EL (cell line): Measurements from ENCODE around the gene PWP2.
"Not testable (repeated sequence)": the region's sequence is repeated elsewhere in the genome, so short reads cannot be mapped to it uniquely, and the experiment has no call there.

Experiments used
- DNase-seq: peaks from one replicate; pipeline ENCODE4 v3.0.0-alpha.2; 2016

The PWP2 gene

GRCh38 chr21:44083631-44084291 is 23.4 kb upstream of the PWP2 start:
- DNase-seq, result no peak

DNA sequence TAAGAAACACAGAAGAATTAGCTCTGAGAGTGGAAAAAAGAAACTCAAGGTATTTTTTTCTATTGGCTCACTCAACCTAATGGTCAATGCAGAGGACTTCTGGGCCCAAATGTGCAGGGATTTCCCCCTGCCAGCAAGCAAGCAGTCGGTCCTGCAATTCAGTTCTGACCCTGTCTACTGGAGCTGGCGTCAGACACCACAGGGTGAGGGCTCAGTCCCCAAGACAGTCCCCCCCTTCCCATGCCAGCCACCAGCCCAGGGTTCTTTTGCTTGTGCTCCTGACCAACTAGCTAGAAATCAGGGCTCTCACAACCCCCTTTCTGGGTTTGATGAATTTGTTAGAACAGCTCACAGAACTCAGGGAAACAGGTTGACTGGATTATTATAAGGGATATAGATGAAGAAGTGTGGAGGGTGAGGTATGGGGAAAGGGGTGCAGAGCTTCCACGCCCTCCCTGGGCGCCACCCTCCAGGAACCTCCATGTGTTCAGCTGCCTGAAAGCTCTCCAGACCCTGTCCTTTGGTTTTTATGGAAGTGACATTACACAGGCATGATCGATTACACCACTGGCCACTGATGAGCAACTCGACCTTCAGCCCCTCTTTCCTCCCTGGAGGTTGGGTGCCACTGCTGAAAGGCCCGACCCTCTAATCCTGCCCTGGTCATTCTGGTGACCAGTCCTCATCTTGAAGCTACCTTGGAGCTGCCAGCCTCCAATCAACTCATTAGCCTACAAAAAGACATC is 22.5 kb upstream of the PWP2 start:
- DNase-seq, result no peak

DNA sequence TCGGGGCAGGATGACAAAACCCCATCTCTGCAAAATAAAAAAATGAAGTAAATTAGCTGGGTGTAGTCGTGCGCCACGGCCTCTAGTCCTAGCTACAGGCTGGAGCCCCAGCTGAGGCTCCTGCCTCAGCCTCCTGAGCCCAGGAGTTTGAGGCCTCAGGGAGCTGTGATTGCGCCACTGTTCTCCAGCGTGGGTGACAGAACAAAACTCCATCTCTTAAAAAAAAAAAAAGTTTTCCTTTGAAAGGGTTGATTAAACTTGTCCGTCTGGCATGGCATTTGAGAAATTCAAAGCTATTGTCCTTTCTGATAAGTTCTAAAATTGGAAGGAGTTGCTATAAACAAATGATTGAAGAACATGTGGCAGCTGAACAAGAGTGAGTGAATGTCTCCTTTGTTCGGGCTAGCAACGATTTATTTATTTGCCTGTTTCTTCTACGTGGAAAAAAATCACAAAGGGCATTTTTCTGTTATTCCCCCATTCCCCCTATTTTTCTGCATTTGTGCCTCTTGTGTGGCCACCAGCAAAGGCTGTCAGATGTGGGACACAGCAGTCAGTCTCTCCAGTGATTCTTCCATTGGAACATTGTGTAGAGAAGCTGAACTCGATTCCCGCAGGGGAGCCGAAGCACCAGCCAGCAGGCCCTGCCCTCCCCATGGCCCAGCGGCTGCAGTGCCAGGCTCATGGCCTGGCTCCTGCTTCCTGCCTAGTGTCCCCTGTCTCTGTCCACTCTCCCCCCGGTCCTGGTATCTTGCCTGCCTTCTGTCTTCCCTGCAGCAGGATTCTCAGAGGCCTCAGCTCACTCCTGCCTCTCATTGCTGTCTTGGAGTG is 21.5 kb upstream of the PWP2 start:
- no peak for DNase-seq

- no peak for DNase-seq
Observed at GRCh38 chr21:44086636-44087425, 20.4 kb upstream of the PWP2 start.

DNA sequence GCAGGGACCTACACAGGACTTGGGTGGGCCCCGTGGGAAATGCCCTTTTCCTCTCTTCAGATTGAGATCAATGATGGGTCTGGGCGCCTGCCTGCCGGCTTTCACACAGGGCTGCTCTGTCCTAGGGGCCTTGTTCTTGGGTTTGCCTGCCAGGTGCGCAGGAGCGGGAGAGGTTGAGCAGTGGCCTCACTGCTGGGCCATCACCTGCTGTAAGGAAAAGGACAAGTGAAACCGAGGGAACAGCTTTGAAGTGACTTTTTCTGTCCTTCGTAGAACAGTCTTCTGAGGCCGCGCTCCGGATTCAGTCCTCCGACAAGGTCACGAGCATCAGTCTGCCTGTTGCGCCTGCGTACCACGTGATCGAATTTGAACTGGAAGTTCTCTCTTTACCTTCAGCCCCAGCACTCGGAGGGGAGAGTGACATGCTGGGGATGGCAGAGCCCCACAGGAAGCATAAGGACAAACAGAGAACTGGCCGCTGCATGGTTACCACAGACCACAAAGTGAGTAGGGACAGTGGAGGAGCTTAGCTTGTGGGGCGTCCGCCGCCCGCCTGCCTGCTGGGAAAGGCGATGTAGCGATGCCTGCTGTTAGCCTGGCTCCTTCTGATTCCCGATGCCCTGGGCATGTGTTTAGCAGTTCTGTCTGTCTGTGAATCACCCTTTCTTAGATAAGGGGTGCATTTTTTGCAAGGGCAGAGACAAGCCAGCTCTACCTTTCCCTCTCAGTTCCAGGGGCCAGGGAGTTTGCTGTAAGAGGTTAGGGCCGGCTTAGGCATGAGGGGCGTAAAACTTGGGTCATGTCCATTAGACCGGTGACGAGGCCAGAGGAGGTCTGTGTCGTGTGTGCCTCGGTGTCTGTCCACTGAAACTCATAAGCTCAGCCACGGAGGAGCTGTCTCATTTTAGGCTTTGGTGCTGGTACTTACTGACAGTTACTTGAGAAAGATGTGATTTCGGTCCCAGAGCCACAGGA is 19.5 kb upstream of the PWP2 start:
- no peak for DNase-seq

- no peak for DNase-seq
Observed at GRCh38 chr21:44088401-44088780, 18.8 kb upstream of the PWP2 start.

GRCh38 chr21:44089001-44089911 is 17.9 kb upstream of the PWP2 start:
- no peak for DNase-seq

GRCh38 chr21:44090325-44090724 is 16.9 kb upstream of the PWP2 start:
- no peak for DNase-seq

GRCh38 chr21:44092211-44092610 is 15.0 kb upstream of the PWP2 start:
- no peak for DNase-seq

DNA sequence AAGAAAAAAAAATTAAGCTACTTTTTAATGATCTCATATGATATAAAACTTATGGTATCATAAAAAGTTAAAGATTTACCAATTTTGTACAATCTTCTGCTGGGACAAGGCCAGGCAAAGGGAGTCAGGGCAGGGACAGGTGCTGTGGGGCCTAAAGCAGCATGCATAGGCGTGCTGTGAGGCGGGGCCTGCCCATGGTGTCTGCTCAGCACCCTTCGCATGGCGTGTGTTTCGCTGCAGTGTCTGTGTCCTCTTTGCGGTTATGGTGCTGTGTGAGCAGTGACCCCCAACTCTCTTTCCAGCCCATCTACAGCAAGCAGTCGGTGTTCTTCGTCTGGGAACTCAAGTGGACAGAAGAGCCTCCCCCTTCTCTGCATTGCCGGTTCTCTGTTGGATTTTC is 13.4 kb upstream of the PWP2 start:
- DNase-seq, result no peak

- DNase-seq, result no peak
Observed at GRCh38 chr21:44094832-44095231, 12.4 kb upstream of the PWP2 start.

DNA sequence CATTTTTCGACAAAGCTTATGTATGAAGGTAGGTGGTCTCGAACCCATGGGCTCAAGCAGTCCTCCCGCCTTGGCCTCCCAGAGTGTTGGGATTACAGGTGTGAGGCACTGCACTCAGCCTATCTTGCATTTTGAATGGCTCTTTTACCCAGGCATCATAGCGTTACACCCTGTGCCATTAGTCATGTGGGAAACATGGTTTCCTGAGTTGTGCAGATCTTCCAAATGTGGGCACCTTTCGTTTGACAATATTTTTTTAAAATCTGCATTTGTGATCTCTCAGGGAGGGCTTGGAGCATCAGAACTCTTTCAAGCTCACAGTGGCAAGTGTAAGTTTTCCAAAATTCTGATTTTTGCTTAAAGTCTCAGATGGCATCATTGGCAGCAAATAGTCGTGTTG is 8.7 kb upstream of the PWP2 start:
- DNase-seq, result not testable (repeated sequence)

- not testable (repeated sequence) for DNase-seq
Observed at GRCh38 chr21:44098964-44099363, 8.2 kb upstream of the PWP2 start.

GRCh38 chr21:44107589-44107988 is 390 bp downstream of the PWP2 start:
- DNase-seq, result not testable (repeated sequence)

DNA sequence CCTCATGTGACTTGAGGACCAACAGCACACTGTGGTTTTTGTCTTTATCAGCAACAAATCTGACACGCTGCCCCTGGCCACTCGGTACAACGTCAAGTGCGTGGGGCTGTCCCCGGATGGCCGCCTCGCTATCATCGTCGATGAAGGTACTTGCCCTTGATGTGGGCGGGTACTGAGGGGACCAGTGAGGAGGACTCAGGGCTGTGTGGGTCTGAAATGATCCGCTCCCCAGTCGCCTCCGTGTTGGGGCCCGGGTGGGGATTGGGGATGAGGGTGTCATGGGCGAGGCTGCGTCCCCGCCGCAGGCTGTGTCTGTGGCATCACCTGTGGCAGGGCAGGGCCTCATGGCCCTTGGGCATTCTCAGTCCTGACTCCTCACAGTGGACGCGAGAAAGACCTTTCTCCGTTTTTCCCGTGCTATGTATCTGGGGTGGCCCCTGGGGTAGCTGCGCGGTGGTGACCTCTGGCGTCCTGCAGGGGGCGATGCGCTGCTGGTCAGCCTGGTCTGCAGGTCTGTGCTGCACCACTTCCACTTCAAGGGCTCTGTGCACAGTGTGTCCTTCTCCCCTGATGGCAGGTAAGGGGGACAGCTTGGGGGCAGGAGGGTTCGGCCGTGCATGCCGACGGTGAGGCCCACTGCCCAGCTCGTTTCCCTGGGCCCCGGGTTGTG is 6.6 kb downstream of the PWP2 start:
- not testable (repeated sequence) for DNase-seq

DNA sequence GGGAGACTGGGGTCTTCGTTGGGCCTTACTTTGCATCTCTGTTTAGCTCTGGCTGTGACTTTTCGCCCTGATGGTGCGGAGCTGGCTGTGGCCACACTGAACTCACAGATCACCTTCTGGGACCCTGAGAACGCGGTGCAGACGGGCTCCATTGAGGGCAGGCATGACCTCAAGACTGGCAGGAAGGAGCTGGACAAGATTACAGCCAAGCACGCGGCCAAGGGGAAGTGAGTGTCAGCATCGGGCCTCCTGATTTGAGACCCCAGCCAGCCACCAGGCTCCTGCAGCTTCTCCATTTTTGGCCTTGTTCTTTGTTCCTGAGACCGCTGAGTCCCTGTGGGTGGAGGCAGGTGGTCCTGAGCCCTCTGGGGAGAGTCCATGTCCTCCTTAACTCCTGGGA is 14.9 kb downstream of the PWP2 start:
- not testable (repeated sequence) for DNase-seq

DNA sequence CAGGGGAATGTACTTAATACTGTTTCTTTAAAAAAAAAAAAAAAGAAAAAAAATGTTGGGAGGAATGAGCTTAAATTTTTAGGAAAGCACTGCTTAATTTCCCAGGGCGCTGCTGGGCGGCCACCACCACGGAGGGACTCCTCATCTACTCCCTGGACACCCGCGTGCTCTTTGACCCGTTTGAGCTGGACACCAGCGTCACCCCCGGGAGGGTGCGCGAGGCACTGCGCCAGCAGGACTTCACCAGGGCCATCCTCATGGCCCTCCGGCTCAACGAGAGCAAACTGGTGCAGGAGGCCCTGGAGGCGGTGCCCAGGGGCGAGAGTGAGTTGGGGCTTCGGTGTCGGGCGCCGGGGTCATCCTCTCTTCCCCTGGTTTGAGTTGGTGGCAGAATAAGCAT is 20.6 kb downstream of the PWP2 start:
- DNase-seq, result not testable (repeated sequence)

- DNase-seq, result not testable (repeated sequence)
Observed at GRCh38 chr21:44133715-44134057, 26.5 kb downstream of the PWP2 start.

- DNase-seq, result not testable (repeated sequence)
Observed at GRCh38 chr21:44134732-44135131, 27.5 kb downstream of the PWP2 start.

GRCh38 chr21:44138039-44138438 is 30.8 kb downstream of the PWP2 start:
- not testable (repeated sequence) for DNase-seq
